HEK293 (cell line): ENCODE data around the gene ACYP1.

Experiments used
- CTCF ChIA-PET: fragments of 350-600 bp; formaldehyde crosslinking; extraction: SDS; loops from one replicate; lab custom pipeline; 2021; ENCODE audit warnings: antibody characterized with exemption; lab: Yijun Ruan, JAX
- POLR2A ChIA-PET: fragments of 300-600 bp; formaldehyde crosslinking; extraction: SDS; loops from one replicate; lab custom pipeline; 2020; ENCODE audit warnings: antibody characterized with exemption, inconsistent platforms; lab: Yijun Ruan, JAX
- H3K27ac ChIP-seq: fragments of 200-500 bp; sonication (Bioruptor generic); 2 replicates; pipeline ENCODE4 v1.5.1; 2014; ENCODE audit warnings: low read depth, low read length, control low read depth, inconsistent platforms; ENCODE audit errors: extremely low read depth
- H3K36me3 ChIP-seq, 2 experiments: fragments of 200-500 bp in 1 of 2; sonication (Bioruptor generic) in 1 of 2; 1 replicate in 1 of 2; 2 replicates in 1 of 2; pipeline ENCODE4 v1.5.1; 2014 to 2017; ENCODE audit warnings: inconsistent platforms in 2 of 2, low read length in 2 of 2; ENCODE audit not compliant: control insufficient read depth in 2 of 2, insufficient read depth in 1 of 2
- H3K4me1 ChIP-seq: fragments of 200-500 bp; sonication (Bioruptor generic); 2 replicates; pipeline ENCODE4 v1.5.1; 2014; ENCODE audit warnings: mild to moderate bottlenecking, low read length, inconsistent platforms; ENCODE audit not compliant: control insufficient read depth, insufficient read depth
- H3K4me3 ChIP-seq: 2 replicates; pipeline ENCODE4 v1.5.1; 2011; ENCODE audit warnings: low read depth, mild to moderate bottlenecking, control low read depth, low read length, moderate library complexity
- H3K9me3 ChIP-seq: fragments of 200-500 bp; sonication (Bioruptor generic); 2 replicates; pipeline ENCODE4 v1.5.1; 2014; ENCODE audit warnings: low read depth, low read length, inconsistent platforms; ENCODE audit not compliant: control insufficient read depth, insufficient read depth
- GFI1B ChIP-seq: fragments of 450-650 bp; formaldehyde crosslinking; IDR thresholded peaks from 2 replicates; pipeline ENCODE4 v1.5.1; 2016; ENCODE audit warnings: missing biosample characterization, missing genetic modification characterization
- KLF16 ChIP-seq: fragments of 450-650 bp; formaldehyde crosslinking; IDR thresholded peaks from 2 replicates; pipeline ENCODE4 v1.5.1; 2017; ENCODE audit warnings: missing biosample characterization, missing genetic modification characterization
- SALL2 ChIP-seq: fragments of 450-650 bp; formaldehyde crosslinking; IDR thresholded peaks from 2 replicates; pipeline ENCODE4 v1.5.0; 2017; ENCODE audit warnings: missing biosample characterization, mild to moderate bottlenecking, missing genetic modification characterization, borderline replicate concordance
- WT1 ChIP-seq: fragments of 450-650 bp; formaldehyde crosslinking; IDR thresholded peaks from 2 replicates; pipeline ENCODE4 v1.5.1; 2016; ENCODE audit warnings: missing biosample characterization, missing genetic modification characterization
- ZBTB20 ChIP-seq: fragments of 450-650 bp; formaldehyde crosslinking; IDR thresholded peaks from 2 replicates; pipeline ENCODE4 v1.5.1; 2016; ENCODE audit warnings: missing biosample characterization, missing genetic modification characterization
- ZFHX2 ChIP-seq: fragments of 450-650 bp; formaldehyde crosslinking; conservative IDR thresholded peaks from 2 replicates; pipeline ENCODE4 v1.5.1; 2016; ENCODE audit warnings: missing biosample characterization, missing genetic modification characterization
- ZNF140 ChIP-seq: fragments of 450-650 bp; formaldehyde crosslinking; IDR thresholded peaks from 2 replicates; pipeline ENCODE4 v1.5.1; 2016; ENCODE audit warnings: missing biosample characterization, missing genetic modification characterization
- ZNF280D ChIP-seq: fragments of 450-650 bp; formaldehyde crosslinking; IDR thresholded peaks from 2 replicates; pipeline ENCODE4 v1.5.1; 2016; ENCODE audit warnings: missing biosample characterization, missing genetic modification characterization
- ZNF292 ChIP-seq: fragments of 450-650 bp; formaldehyde crosslinking; IDR thresholded peaks from 2 replicates; pipeline ENCODE4 v1.5.1; 2016; ENCODE audit warnings: low read depth, missing biosample characterization, missing genetic modification characterization, borderline replicate concordance
- ZNF335 ChIP-seq: fragments of 450-650 bp; formaldehyde crosslinking; conservative IDR thresholded peaks from 2 replicates; pipeline ENCODE4 v1.5.1; 2016; ENCODE audit warnings: missing biosample characterization, missing genetic modification characterization
- ZNF341 ChIP-seq: fragments of 450-650 bp; formaldehyde crosslinking; IDR thresholded peaks from 2 replicates; pipeline ENCODE4; 2016; ENCODE audit warnings: low read depth, missing biosample characterization, missing genetic modification characterization
- ZNF518A ChIP-seq: fragments of 450-650 bp; formaldehyde crosslinking; conservative IDR thresholded peaks from 2 replicates; pipeline ENCODE4 v1.5.1; 2016; ENCODE audit warnings: low read depth, missing biosample characterization, missing genetic modification characterization
- TF ChIP-seq, protein P1 (sequence below): fragments of 450-650 bp; formaldehyde crosslinking; IDR thresholded peaks from 2 replicates; pipeline ENCODE4 v1.5.1; 2016; ENCODE audit warnings: missing biosample characterization, missing genetic modification characterization
- TF ChIP-seq, protein P2 (sequence below): fragments of 450-650 bp; formaldehyde crosslinking; IDR thresholded peaks from 2 replicates; pipeline ENCODE4 v1.5.1; 2017; ENCODE audit warnings: missing biosample characterization, missing genetic modification characterization

Gene ACYP1

GRCh38 chr14:75098212-75098611 is 34.4 kb upstream of the ACYP1 start:
- no peak overlapping the region for H3K4me3 ChIP-seq
- H3K4me1 ChIP-seq = no peaks in the 10 kb centered on the region
- TF ChIP-seq GFI1B (tag by site-specific recombination) (no peak), ZNF292 (tag by site-specific recombination) (no peak), ZFHX2 (no peak), WT1 (tag by site-specific recombination) (no peak), ZNF341 (tag by site-specific recombination) (no peak), ZNF518A (no peak), ZBTB20 (tag by site-specific recombination) (no peak), KLF16 (tag by site-specific recombination) (no peak)
- TF ChIP-seq, protein P1, sequence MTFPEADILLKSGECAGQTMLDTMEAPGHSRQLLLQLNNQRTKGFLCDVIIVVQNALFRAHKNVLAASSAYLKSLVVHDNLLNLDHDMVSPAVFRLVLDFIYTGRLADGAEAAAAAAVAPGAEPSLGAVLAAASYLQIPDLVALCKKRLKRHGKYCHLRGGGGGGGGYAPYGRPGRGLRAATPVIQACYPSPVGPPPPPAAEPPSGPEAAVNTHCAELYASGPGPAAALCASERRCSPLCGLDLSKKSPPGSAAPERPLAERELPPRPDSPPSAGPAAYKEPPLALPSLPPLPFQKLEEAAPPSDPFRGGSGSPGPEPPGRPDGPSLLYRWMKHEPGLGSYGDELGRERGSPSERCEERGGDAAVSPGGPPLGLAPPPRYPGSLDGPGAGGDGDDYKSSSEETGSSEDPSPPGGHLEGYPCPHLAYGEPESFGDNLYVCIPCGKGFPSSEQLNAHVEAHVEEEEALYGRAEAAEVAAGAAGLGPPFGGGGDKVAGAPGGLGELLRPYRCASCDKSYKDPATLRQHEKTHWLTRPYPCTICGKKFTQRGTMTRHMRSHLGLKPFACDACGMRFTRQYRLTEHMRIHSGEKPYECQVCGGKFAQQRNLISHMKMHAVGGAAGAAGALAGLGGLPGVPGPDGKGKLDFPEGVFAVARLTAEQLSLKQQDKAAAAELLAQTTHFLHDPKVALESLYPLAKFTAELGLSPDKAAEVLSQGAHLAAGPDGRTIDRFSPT (tag by site-specific recombination) = no peak
- peaks cover 72 to 84% of the 10 kb centered on the region in 2 experiments for H3K36me3 ChIP-seq
- no peak overlapping the region for H3K27ac ChIP-seq
- H3K9me3 ChIP-seq = no peaks in the 10 kb centered on the region
- CTCF ChIA-PET = interaction anchor here (0.6 to 1.4 kb wide), 4 partner anchors 10 to 309 kb away, joined by 3 to 8 read pairs (median 4); no protein-coding TSS in a partner anchor
- POLR2A ChIA-PET = no interaction called here

DNA sequence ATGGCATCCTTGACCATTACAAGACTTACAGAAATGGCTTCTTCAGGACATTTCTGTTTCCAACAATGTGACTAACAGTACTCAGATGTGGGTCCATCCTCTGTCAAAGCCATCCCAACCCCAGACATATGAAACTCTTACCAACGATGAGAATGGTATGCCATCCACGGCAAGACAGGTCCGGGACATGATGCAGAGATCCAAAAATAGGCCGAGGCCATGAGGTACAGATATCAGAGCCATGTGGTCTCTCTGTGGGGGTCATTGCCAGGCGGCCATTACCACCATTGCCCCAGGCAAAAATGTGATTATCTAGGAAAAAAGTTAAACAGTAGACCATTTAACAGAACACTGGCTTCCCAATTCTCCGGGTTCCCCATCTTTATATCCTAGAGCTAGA is 33.1 kb upstream of the ACYP1 start:
- H3K9me3 ChIP-seq = no peaks in the 10 kb centered on the region
- H3K36me3 ChIP-seq = peaks cover 77 to 89% of the 10 kb centered on the region in 2 experiments
- POLR2A ChIA-PET = no interaction called here
- TF ChIP-seq ZNF341 (tag by site-specific recombination) = no peak
- TF ChIP-seq, all 188 proteins: peak for 0
- CTCF ChIA-PET = interaction anchor here (0.7 to 1.0 kb wide), 2 partner anchors 9 to 150 kb away, joined by 3 to 5 read pairs; no protein-coding TSS in a partner anchor
- H3K4me1 ChIP-seq = no peaks in the 10 kb centered on the region
- no peak overlapping the region for H3K4me3 ChIP-seq
- H3K27ac ChIP-seq = no peak overlapping the region

- ChIA-PET CTCF (interaction anchor here (0.9 kb wide), 1 partner anchor 235 kb away, joined by 4 read pairs; no protein-coding TSS in a partner anchor), POLR2A (no interaction called here)
- Histone ChIP-seq H3K27ac (no peak overlapping the region), H3K4me1 (no peaks in the 10 kb centered on the region), H3K36me3 (peaks cover 76 to 89% of the 10 kb centered on the region in 2 experiments), H3K9me3 (no peaks in the 10 kb centered on the region), H3K4me3 (no peak overlapping the region)
- TF ChIP-seq SALL2 (tag by site-specific recombination) (no peak), ZNF140 (tag by site-specific recombination) (no peak), ZNF280D (tag by site-specific recombination) (no peak), ZNF335 (tag by site-specific recombination) (no peak)
- TF ChIP-seq, protein P2, sequence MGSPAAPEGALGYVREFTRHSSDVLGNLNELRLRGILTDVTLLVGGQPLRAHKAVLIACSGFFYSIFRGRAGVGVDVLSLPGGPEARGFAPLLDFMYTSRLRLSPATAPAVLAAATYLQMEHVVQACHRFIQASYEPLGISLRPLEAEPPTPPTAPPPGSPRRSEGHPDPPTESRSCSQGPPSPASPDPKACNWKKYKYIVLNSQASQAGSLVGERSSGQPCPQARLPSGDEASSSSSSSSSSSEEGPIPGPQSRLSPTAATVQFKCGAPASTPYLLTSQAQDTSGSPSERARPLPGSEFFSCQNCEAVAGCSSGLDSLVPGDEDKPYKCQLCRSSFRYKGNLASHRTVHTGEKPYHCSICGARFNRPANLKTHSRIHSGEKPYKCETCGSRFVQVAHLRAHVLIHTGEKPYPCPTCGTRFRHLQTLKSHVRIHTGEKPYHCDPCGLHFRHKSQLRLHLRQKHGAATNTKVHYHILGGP (tag by site-specific recombination) = no peak
Measured at GRCh38 chr14:75095690-75096089, 31.9 kb upstream of the ACYP1 start.
